Stimulated activated CD8-positive, alpha-beta memory T cell treated with anti-CD3 and anti-CD28 coated beads, Interleukin-4, amount 100 ng/mL, for 24 hours (primary cell): ENCODE measurements around the gene WIPF1.

Experiments used
- DNase-seq: peaks from one replicate; pipeline ENCODE4 v3.0.0-alpha.2; 2020; ENCODE audit warnings: low read depth

The WIPF1 gene

GRCh38 chr2:174597345-174598047 lies at the start of gene WIPF1:
TSS of gene WIPF1 (minus strand) at chr2:174597804. CDS start at chr2:174585573, 12,231 bp downstream.
- DNase-seq: no peak

GRCh38 chr2:174645296-174645695 lies 47.7 kb upstream of the WIPF1 start:
- no peak for DNase-seq

- DNase-seq: no peak
These were observed 46.8 kb upstream of the WIPF1 start for GRCh38 chr2:174644406-174644805.

GRCh38 chr2:174643356-174643755 lies 45.8 kb upstream of the WIPF1 start:
- no peak for DNase-seq

- DNase-seq: no peak
These were observed 43.6 kb upstream of the WIPF1 start for GRCh38 chr2:174641168-174641567.

GRCh38 chr2:174636987-174637386 lies 39.4 kb upstream of the WIPF1 start:
- DNase-seq: no peak

GRCh38 chr2:174635776-174636404 lies 38.3 kb upstream of the WIPF1 start:
- no peak for DNase-seq

GRCh38 chr2:174635015-174635593 lies 37.5 kb upstream of the WIPF1 start:
- DNase-seq: no peak

GRCh38 chr2:174634130-174635014 lies 36.8 kb upstream of the WIPF1 start:
- no peak for DNase-seq

- DNase-seq: no peak
These were observed 36.0 kb upstream of the WIPF1 start for GRCh38 chr2:174633623-174633930.

GRCh38 chr2:174632841-174633622 lies 35.4 kb upstream of the WIPF1 start:
- no peak for DNase-seq

GRCh38 chr2:174631009-174631981 lies 33.7 kb upstream of the WIPF1 start:
- no peak for DNase-seq

- no peak for DNase-seq
These were observed 32.5 kb upstream of the WIPF1 start for GRCh38 chr2:174630107-174630506.

- no peak for DNase-seq
These were observed 31.9 kb upstream of the WIPF1 start for GRCh38 chr2:174629506-174629905.

GRCh38 chr2:174628528-174629169 lies 31.0 kb upstream of the WIPF1 start:
- no peak for DNase-seq

- no peak for DNase-seq
These were observed 29.6 kb upstream of the WIPF1 start for GRCh38 chr2:174627216-174627615.

GRCh38 chr2:174624895-174625430 lies 27.4 kb upstream of the WIPF1 start:
- DNase-seq: no peak

GRCh38 chr2:174623690-174624089 lies 26.1 kb upstream of the WIPF1 start:
- DNase-seq: no peak

- DNase-seq: no peak
These were observed 25.6 kb upstream of the WIPF1 start for GRCh38 chr2:174623106-174623637.

- no peak for DNase-seq
These were observed 23.7 kb upstream of the WIPF1 start for GRCh38 chr2:174621323-174621722.
